SU-DHL-6 (cell line): ENCODE data around the gene MXRA5.

Experiments
- H2AFZ ChIP-seq: fragments of 200-600 bp; sonication (generic); 2 replicates; pipeline ENCODE4 v1.6.1; 2014; ENCODE audit warnings: low read depth, mild to moderate bottlenecking, moderate library complexity, mixed read lengths, antibody characterized with exemption, low read length; ENCODE audit not compliant: severe bottlenecking
- H3F3A ChIP-seq: fragments of 200-600 bp; shearing (Covaris generic); 2 replicates; pipeline ENCODE4 v1.6.0; 2016; ENCODE audit warnings: antibody characterized with exemption, mild to moderate bottlenecking; ENCODE audit not compliant: insufficient read depth
- H3K27ac ChIP-seq: fragments of 200-600 bp; sonication (generic); 2 replicates; pipeline ENCODE4 v1.5.1; 2016; ENCODE audit warnings: low read depth, mild to moderate bottlenecking, low read length, moderate library complexity, mixed read lengths
- H3K27me3 ChIP-seq: fragments of 200-600 bp; sonication (generic), shearing (Covaris generic); 2 replicates; pipeline ENCODE4 v1.6.0; 2014; ENCODE audit warnings: mild to moderate bottlenecking, low read length
- H3K36me3 ChIP-seq: fragments of 200-600 bp; sonication (generic); 2 replicates; pipeline ENCODE4 v1.6.1; 2014; ENCODE audit warnings: mild to moderate bottlenecking, low read length, mixed read lengths
- H3K4me2 ChIP-seq: fragments of 300-600, 200-600 bp; shearing (Covaris generic), sonication (generic); 2 replicates; pipeline ENCODE4 v1.6.0; 2014; ENCODE audit warnings: low read length, low read depth, mild to moderate bottlenecking; ENCODE audit not compliant: poor library complexity, severe bottlenecking
- H3K4me3 ChIP-seq: fragments of 200-600 bp; sonication (generic); 2 replicates; pipeline ENCODE4 v1.5.1; 2014; ENCODE audit warnings: antibody characterized with exemption, low read length, mild to moderate bottlenecking, mixed read lengths; ENCODE audit not compliant: insufficient read depth, poor library complexity, severe bottlenecking
- H3K79me2 ChIP-seq: fragments of 200-600 bp; sonication (generic); 2 replicates; pipeline ENCODE4 v1.6.1; 2014; ENCODE audit warnings: mild to moderate bottlenecking, low read length, moderate library complexity; ENCODE audit not compliant: insufficient read depth
- H3K9ac ChIP-seq: fragments of 200-600 bp; sonication (generic); 2 replicates; pipeline ENCODE4 v1.7.0; 2014; ENCODE audit warnings: mild to moderate bottlenecking, low read length
- H3K9me2 ChIP-seq: fragments of 200-600 bp; sonication (generic); replicated peaks from 2 replicates; pipeline ENCODE4 v1.6.1; 2014; ENCODE audit warnings: low read length; ENCODE audit not compliant: insufficient read depth
- H3K9me3 ChIP-seq: fragments of 200-600 bp; sonication (generic); 2 replicates; pipeline ENCODE4 v1.6.1; 2014; ENCODE audit warnings: low read length, mixed read lengths; ENCODE audit not compliant: insufficient read depth
- H4K20me1 ChIP-seq: fragments of 200-600 bp; sonication (generic); 2 replicates; pipeline ENCODE4 v1.6.1; 2014; ENCODE audit warnings: low read depth, mild to moderate bottlenecking, antibody characterized with exemption, low read length, moderate library complexity, mixed read lengths
- EZH2phosphoT487 ChIP-seq: fragments of 200-600 bp; sonication (generic), shearing (Covaris generic); conservative IDR thresholded peaks from 2 replicates; pipeline ENCODE4 v1.6.1; 2018; ENCODE audit warnings: mild to moderate bottlenecking, antibody characterized with exemption, low read length, moderate library complexity, mixed read lengths
- TF ChIP-seq, protein P1 (sequence below): fragments of 200-600 bp; sonication (generic); IDR thresholded peaks from one replicate; pipeline ENCODE4 v1.5.1; 2017; ENCODE audit warnings: antibody characterized with exemption, mild to moderate bottlenecking, low read length, moderate library complexity; ENCODE audit not compliant: insufficient read depth, poor library complexity, severe bottlenecking

Gene MXRA5

DNA sequence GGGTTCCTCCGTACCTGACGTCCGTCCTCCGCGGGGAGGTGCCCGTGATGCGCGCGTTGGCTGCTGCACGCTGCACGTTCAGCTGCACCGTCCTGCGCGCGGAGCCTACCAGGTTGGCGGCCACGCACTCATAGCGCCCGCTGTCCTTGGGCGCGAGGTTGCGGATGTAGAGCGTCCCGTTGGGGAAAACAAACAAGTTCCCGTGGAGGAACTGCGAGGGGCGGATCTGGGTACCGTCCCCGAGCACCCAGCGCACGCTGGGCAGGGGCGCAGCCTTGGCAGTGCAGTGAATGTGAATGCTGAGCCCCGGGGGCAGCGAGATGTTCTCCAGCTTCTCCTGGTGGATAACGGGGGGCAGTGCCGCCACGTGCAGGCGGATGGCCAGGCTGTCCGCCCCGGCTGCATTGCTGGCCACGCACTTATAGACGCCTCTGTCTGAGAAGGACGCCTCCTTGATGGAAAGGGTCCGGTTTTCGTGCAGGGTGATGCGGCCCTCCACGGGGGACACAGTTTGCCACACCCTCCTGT, 29.2 kb downstream of the MXRA5 start:
- H3K27ac ChIP-seq, result no peak overlapping the region
- H3K79me2 ChIP-seq, result no peaks in the 10 kb centered on the region
- no peaks in the 10 kb centered on the region for H3K36me3 ChIP-seq

DNA sequence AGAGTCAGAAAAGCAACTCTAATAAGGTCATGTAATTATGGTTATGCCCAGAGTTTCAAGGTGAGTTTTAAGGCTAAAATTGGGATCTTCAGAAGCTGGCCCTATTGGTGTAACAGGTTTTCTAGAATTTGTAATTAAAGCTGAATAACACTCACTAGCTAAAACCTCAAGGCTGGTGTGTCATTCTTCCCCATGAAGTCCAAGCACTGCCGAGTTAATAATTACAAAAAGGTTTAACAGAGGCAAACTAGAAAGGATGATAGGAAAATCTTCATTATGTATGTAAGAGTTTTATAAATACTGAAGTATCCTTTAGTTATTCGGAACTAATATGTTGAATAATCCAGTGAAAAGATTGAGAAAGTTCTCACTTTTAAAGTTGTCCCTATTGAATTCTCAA, 34.3 kb downstream of the MXRA5 start:
- Histone ChIP-seq H3K4me2 (no peak overlapping the region), H3K9ac (no peak overlapping the region)

More for the DNA sequence above, 29.2 kb downstream of the MXRA5 start:
- Histone ChIP-seq H3K9me3 (no peaks in the 10 kb centered on the region), H3K9me2 (no peaks in the 10 kb centered on the region), H3K27me3 (no peaks in the 10 kb centered on the region), H4K20me1 (no peaks in the 10 kb centered on the region), H3K4me2 (no peak overlapping the region), H2AFZ (no peak overlapping the region), H3K9ac (no peak overlapping the region), H3K4me3 (no peak overlapping the region), H3F3A (no peaks in the 10 kb centered on the region)
- no peak for TF ChIP-seq EZH2phosphoT487
- TF ChIP-seq, protein P1, sequence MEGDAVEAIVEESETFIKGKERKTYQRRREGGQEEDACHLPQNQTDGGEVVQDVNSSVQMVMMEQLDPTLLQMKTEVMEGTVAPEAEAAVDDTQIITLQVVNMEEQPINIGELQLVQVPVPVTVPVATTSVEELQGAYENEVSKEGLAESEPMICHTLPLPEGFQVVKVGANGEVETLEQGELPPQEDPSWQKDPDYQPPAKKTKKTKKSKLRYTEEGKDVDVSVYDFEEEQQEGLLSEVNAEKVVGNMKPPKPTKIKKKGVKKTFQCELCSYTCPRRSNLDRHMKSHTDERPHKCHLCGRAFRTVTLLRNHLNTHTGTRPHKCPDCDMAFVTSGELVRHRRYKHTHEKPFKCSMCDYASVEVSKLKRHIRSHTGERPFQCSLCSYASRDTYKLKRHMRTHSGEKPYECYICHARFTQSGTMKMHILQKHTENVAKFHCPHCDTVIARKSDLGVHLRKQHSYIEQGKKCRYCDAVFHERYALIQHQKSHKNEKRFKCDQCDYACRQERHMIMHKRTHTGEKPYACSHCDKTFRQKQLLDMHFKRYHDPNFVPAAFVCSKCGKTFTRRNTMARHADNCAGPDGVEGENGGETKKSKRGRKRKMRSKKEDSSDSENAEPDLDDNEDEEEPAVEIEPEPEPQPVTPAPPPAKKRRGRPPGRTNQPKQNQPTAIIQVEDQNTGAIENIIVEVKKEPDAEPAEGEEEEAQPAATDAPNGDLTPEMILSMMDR, result no peak

DNA sequence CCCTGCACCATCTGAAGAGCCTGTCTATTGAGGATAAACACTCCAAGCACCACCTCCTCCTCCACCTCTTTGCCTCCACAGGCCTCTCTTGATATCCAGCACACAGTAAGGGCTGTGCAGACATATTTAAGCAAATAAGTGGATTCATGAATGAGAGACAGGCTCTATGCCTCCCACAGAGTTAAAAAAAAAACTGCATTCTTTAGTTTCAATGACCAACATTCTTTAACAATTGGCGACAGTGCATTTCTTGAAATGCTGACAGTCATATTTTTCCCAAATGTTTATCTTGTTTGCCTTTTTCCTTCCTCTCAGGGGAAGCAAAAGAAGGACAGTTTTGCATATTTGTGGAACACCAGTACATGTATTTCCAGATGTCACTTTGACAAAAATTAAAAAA, 38.6 kb downstream of the MXRA5 start:
- H3K4me2 ChIP-seq, result no peak overlapping the region
- H3K27ac ChIP-seq, result no peak overlapping the region
- no peaks in the 10 kb centered on the region for H4K20me1 ChIP-seq
- TF ChIP-seq EZH2phosphoT487, result no peak
- TF ChIP-seq, protein P1, result no peak
- no peak overlapping the region for H3K4me3 ChIP-seq
- no peaks in the 10 kb centered on the region for H3F3A ChIP-seq
- H2AFZ ChIP-seq, result no peak overlapping the region
- H3K36me3 ChIP-seq, result no peaks in the 10 kb centered on the region
- no peaks in the 10 kb centered on the region for H3K9me3 ChIP-seq
- H3K79me2 ChIP-seq, result no peaks in the 10 kb centered on the region
- no peak overlapping the region for H3K9ac ChIP-seq
- H3K27me3 ChIP-seq, result no peaks in the 10 kb centered on the region
- H3K9me2 ChIP-seq, result no peaks in the 10 kb centered on the region

More for the DNA sequence above, 34.3 kb downstream of the MXRA5 start:
- Histone ChIP-seq H3K36me3 (no peaks in the 10 kb centered on the region), H3K27me3 (no peaks in the 10 kb centered on the region), H3K4me3 (no peak overlapping the region), H3K9me2 (no peaks in the 10 kb centered on the region), H3K27ac (no peak overlapping the region), H3K9me3 (no peaks in the 10 kb centered on the region), H4K20me1 (no peaks in the 10 kb centered on the region), H3K79me2 (no peaks in the 10 kb centered on the region), H2AFZ (no peak overlapping the region), H3F3A (no peaks in the 10 kb centered on the region)
- TF ChIP-seq EZH2phosphoT487, result no peak
- TF ChIP-seq, protein P1, result no peak
